ENCODE data around the gene ABLIM2.

DNA sequence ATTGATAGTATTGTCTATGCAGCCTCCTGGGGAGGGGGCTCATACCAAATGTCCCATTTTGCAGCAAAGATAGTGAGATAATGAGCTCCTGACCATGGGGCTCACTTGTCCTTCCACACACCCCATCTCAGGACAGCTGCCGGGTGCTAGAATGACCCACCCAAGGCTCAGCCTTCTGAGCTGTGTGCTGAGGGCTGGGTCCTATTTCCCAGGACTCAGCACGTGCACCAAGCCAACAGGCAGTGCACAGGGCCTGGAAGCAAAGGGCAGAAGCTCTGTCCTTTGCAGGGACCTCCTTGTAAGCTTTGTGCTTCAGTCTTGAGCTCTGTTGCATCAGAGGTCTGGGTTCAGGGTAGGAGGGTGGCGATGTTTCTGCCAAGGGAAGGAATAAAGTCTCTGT lies 11.2 kb upstream of the ABLIM2 start:
- TF ChIP-seq, protein P1, sequence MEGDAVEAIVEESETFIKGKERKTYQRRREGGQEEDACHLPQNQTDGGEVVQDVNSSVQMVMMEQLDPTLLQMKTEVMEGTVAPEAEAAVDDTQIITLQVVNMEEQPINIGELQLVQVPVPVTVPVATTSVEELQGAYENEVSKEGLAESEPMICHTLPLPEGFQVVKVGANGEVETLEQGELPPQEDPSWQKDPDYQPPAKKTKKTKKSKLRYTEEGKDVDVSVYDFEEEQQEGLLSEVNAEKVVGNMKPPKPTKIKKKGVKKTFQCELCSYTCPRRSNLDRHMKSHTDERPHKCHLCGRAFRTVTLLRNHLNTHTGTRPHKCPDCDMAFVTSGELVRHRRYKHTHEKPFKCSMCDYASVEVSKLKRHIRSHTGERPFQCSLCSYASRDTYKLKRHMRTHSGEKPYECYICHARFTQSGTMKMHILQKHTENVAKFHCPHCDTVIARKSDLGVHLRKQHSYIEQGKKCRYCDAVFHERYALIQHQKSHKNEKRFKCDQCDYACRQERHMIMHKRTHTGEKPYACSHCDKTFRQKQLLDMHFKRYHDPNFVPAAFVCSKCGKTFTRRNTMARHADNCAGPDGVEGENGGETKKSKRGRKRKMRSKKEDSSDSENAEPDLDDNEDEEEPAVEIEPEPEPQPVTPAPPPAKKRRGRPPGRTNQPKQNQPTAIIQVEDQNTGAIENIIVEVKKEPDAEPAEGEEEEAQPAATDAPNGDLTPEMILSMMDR (IDR thresholded peaks at IDR 0.05; ENCODE audit: insufficient read depth, low read length): no peak
- TF ChIP-seq POLR2AphosphoS5 (IDR thresholded peaks at IDR 0.05; ENCODE audit: low read depth): no peak
